ENCODE measurements around the gene ARVCF.

Gene ARVCF

DNA sequence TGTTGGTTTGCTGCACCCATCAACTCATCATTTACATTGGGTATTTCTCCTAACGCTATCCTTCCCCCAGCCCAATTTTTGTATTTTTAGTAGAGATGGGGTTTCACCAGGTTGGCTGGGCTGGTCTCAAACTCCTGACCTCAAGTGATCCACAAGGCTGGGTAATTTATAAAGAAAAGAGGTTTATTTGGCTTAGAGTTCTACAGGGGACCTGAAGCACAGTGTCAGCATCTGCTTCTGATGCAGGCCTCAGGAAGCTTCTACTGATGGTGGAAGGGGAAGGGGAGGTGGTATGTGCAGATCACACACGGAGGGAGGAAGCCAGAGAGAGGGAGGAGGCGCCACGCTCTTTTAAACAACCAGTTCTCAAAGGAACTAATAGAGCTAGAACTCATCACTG is 30.1 kb upstream of the ARVCF start:
- Histone ChIP-seq H3K36me3 (ENCODE audit: control insufficient read depth, low read depth, low read length) (no peaks in the 10 kb centered on the region), H3K4me1 (ENCODE audit: control insufficient read depth, low read depth, low read length) (no peaks in the 10 kb centered on the region)

DNA sequence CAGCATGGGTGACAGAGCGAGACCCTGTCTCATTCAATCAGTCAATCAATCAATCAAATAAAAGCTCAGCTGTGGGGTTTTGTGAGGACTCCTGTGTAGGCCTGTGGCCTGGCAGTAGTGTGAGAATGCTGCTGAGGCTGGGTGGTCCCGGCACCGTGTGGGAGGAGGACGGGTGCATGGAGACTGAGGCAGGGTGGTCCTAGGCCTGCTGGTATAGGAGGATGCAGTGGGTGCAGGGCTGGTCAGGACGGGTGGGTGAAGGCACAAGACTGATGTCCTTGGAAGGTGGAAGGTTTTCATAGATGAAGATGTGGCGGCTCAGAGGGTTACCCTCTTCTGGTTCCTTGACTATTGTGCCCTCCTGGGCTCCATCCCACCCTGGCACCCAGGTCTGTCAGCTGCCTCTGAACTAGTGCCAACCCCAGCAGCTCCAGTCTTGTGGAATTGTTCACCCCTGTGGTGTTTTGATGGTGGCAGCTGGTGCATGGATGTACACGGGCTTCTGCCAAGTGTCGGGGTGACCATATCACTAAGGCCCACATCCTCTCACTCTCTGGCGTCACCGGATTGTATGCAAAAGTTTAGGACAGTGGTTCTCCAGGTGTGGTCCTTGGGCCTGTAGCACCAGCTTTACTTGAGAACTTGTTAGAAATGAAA is 28.0 kb upstream of the ARVCF start:
- H3K4me3 ChIP-seq (ENCODE audit: low read length): no peak overlapping the region
- no peaks in the 10 kb centered on the region for H3K27me3 ChIP-seq (ENCODE audit: control insufficient read depth, insufficient read depth, low read length)
- H3K4me1 ChIP-seq (ENCODE audit: control insufficient read depth, low read depth, low read length): no peaks in the 10 kb centered on the region
- no peak overlapping the region for H3K27ac ChIP-seq (ENCODE audit: low read length)
- no peak overlapping the region for H3K9ac ChIP-seq (ENCODE audit: low read length)
- no peaks in the 10 kb centered on the region for H3K36me3 ChIP-seq (ENCODE audit: control insufficient read depth, low read depth, low read length)
- no peaks in the 10 kb centered on the region for H3K9me3 ChIP-seq (ENCODE audit: control insufficient read depth, low read depth, low read length)

More for the DNA sequence above, 30.1 kb upstream of the ARVCF start:
- Histone ChIP-seq H3K4me3 (ENCODE audit: low read length) (no peak overlapping the region), H3K9ac (ENCODE audit: low read length) (no peak overlapping the region), H3K9me3 (ENCODE audit: control insufficient read depth, low read depth, low read length) (no peaks in the 10 kb centered on the region), H3K27me3 (ENCODE audit: control insufficient read depth, insufficient read depth, low read length) (no peaks in the 10 kb centered on the region), H3K27ac (ENCODE audit: low read length) (no peak overlapping the region)

DNA sequence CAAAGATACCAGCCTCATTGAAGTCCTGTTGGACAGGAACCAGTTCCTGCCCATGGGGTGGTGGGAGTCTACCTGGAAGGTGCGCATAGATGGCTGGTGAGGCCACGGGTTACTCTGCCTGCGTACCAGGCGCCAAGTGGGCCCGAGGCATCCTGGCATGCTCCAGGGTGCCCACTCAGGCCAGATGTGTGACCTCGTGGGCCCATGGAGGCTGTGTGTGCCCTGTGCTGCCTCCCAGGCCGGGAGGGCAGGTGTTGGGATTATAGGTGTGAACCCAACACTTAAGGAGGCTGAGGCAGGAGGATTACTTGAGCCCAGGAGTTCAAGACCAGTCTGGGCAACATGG is 27.3 kb upstream of the ARVCF start:
- Histone ChIP-seq H3K27me3 (ENCODE audit: control insufficient read depth, insufficient read depth, low read length) (no peaks in the 10 kb centered on the region), H3K4me1 (ENCODE audit: control insufficient read depth, low read depth, low read length) (no peaks in the 10 kb centered on the region), H3K27ac (ENCODE audit: low read length) (no peak overlapping the region), H3K9me3 (ENCODE audit: control insufficient read depth, low read depth, low read length) (no peaks in the 10 kb centered on the region), H3K36me3 (ENCODE audit: control insufficient read depth, low read depth, low read length) (no peaks in the 10 kb centered on the region), H3K4me3 (ENCODE audit: low read length) (no peak overlapping the region), H3K9ac (ENCODE audit: low read length) (no peak overlapping the region)

GRCh38 chr22:20043057-20043996 is 26.7 kb upstream of the ARVCF start:
- H3K4me1 ChIP-seq (ENCODE audit: control insufficient read depth, low read depth, low read length): no peaks in the 10 kb centered on the region
- no peak overlapping the region for H3K9ac ChIP-seq (ENCODE audit: low read length)
- H3K27ac ChIP-seq (ENCODE audit: low read length): no peak overlapping the region
- no peaks in the 10 kb centered on the region for H3K36me3 ChIP-seq (ENCODE audit: control insufficient read depth, low read depth, low read length)
- H3K4me3 ChIP-seq (ENCODE audit: low read length): no peak overlapping the region
- no peaks in the 10 kb centered on the region for H3K27me3 ChIP-seq (ENCODE audit: control insufficient read depth, insufficient read depth, low read length)
- no peaks in the 10 kb centered on the region for H3K9me3 ChIP-seq (ENCODE audit: control insufficient read depth, low read depth, low read length)

- Histone ChIP-seq H3K4me3 (ENCODE audit: low read length) (no peak overlapping the region), H3K27me3 (ENCODE audit: control insufficient read depth, insufficient read depth, low read length) (no peaks in the 10 kb centered on the region), H3K36me3 (ENCODE audit: control insufficient read depth, low read depth, low read length) (no peaks in the 10 kb centered on the region), H3K9me3 (ENCODE audit: control insufficient read depth, low read depth, low read length) (no peaks in the 10 kb centered on the region), H3K4me1 (ENCODE audit: control insufficient read depth, low read depth, low read length) (no peaks in the 10 kb centered on the region), H3K27ac (ENCODE audit: low read length) (no peak overlapping the region), H3K9ac (ENCODE audit: low read length) (no peak overlapping the region)
Observed at GRCh38 chr22:20040327-20041200, 23.9 kb upstream of the ARVCF start.

DNA sequence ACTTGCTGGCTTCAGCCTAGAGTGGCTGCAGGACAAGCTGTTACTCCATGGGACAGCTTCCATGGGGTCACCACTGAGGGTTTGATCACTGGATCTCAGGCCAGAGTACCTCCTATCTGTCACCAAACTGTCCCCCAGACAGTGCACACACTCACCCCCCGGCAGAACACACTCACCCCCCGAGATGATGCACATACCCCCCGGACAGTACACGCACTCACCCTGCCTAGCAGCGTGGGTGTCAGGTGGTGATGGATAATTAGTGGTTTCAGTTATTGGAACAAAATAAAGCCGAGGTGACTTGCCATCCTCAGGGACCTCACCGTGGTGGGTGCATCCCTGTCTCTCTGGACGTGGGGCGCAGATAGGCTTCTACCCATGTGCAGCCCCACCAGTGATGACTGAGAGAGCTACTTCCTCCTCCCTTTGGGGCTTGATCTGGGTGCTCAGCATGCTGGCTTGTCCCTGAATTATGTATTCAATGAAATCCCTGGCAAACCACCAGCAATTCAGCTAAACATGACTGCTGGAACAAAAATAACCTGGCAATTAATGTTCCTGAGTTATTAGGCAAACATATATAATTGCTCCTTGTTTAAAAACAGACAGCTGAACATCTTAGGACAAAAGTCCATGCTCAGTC is 23.2 kb upstream of the ARVCF start:
- Histone ChIP-seq H3K27ac (ENCODE audit: low read length) (no peak overlapping the region), H3K27me3 (ENCODE audit: control insufficient read depth, insufficient read depth, low read length) (no peaks in the 10 kb centered on the region), H3K36me3 (ENCODE audit: control insufficient read depth, low read depth, low read length) (no peaks in the 10 kb centered on the region), H3K9me3 (ENCODE audit: control insufficient read depth, low read depth, low read length) (no peaks in the 10 kb centered on the region), H3K4me1 (ENCODE audit: control insufficient read depth, low read depth, low read length) (no peaks in the 10 kb centered on the region), H3K9ac (ENCODE audit: low read length) (no peak overlapping the region), H3K4me3 (ENCODE audit: low read length) (no peak overlapping the region)

DNA sequence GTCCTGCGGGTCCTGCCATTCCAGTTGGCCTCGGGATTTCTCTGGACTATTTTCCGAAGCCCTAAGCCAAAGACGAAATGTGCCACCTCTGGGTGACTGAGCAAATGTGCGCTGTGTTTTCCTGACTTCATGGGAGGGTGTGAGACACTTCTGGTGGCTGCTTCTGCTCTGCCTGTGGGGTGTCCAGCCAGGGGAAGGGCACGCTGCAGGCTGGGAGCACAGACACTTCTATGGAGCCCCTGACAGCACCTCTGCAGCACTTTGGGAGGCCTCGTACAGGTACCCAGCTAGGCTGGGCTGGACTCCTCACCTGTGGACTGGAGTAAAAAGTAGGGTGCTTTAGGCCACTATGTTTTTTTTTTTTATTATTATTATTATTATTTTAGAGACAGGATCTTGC is 22.0 kb upstream of the ARVCF start:
- Histone ChIP-seq H3K4me1 (ENCODE audit: control insufficient read depth, low read depth, low read length) (no peaks in the 10 kb centered on the region), H3K9ac (ENCODE audit: low read length) (no peak overlapping the region), H3K27ac (ENCODE audit: low read length) (no peak overlapping the region), H3K36me3 (ENCODE audit: control insufficient read depth, low read depth, low read length) (no peaks in the 10 kb centered on the region), H3K4me3 (ENCODE audit: low read length) (no peak overlapping the region), H3K9me3 (ENCODE audit: control insufficient read depth, low read depth, low read length) (no peaks in the 10 kb centered on the region), H3K27me3 (ENCODE audit: control insufficient read depth, insufficient read depth, low read length) (no peaks in the 10 kb centered on the region)

DNA sequence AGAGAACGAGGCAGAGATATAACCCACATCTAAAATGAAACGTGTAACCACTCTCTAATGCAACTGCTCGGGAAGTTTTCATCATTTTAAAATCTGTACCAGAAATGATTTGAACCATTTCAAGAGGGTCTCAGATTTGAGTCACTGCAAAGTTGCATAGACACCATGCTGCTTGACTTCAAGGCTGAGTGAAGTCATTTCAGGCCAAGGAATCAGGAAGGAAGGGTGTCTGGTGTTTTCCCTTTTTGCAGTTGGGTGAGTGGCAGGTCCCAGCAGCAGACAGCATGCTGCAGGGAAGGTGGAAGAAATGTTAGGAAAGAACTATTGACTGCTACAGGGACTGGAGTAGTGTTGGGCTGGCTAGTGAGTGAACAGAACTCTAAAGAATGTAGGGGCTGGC is 20.8 kb upstream of the ARVCF start:
- H3K4me1 ChIP-seq (ENCODE audit: control insufficient read depth, low read depth, low read length): no peaks in the 10 kb centered on the region
- H3K27me3 ChIP-seq (ENCODE audit: control insufficient read depth, insufficient read depth, low read length): no peaks in the 10 kb centered on the region
- H3K36me3 ChIP-seq (ENCODE audit: control insufficient read depth, low read depth, low read length): no peaks in the 10 kb centered on the region
- H3K9ac ChIP-seq (ENCODE audit: low read length): no peak overlapping the region
- H3K4me3 ChIP-seq (ENCODE audit: low read length): no peak overlapping the region
- H3K9me3 ChIP-seq (ENCODE audit: control insufficient read depth, low read depth, low read length): no peaks in the 10 kb centered on the region
- H3K27ac ChIP-seq (ENCODE audit: low read length): no peak overlapping the region

DNA sequence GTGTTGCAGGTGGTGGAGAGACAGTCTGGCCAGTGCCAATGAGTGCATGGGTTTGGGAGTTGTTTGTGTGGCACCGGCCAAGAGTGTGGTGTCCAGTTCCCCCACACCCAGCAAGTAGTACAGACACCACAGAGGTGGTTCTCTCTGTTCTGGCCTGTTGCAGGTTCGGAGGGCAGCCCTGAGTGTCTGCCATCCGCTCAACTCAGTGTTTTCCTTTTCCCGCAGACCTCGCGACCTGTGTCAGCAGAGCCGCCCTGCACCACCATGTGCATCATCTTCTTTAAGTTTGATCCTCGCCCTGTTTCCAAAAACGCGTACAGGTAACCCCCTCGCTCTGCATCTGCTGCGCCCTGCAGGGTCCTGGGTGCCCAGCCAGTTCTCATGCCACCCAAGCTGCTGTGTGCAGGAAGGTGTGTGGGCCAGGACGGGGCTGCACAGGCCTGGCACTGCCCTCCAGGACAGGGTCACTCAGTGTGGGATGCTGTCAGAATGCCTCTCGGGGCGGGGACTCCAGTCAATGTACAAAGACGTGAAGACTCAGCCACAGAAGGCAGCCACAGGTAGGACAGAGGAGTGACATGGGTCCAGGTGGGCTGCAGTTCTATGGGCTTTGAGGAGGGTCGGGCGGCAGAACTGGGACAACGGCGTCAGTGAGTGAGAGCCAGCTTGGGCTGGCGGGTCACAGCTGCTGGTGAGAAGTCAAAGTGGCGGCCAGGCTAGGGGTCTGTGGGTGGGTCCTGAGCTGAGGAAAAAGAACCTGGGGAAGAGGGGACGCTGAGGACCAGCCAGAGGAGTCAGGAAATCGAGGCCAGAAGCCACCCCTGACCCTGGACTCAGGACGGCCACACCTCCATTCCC is 20.1 kb upstream of the ARVCF start:
- no peaks in the 10 kb centered on the region for H3K36me3 ChIP-seq (ENCODE audit: control insufficient read depth, low read depth, low read length)
- no peaks in the 10 kb centered on the region for H3K27me3 ChIP-seq (ENCODE audit: control insufficient read depth, insufficient read depth, low read length)
- H3K27ac ChIP-seq (ENCODE audit: low read length): no peak overlapping the region
- H3K9me3 ChIP-seq (ENCODE audit: control insufficient read depth, low read depth, low read length): no peaks in the 10 kb centered on the region
- H3K9ac ChIP-seq (ENCODE audit: low read length): no peak overlapping the region
- H3K4me3 ChIP-seq (ENCODE audit: low read length): no peak overlapping the region
- no peaks in the 10 kb centered on the region for H3K4me1 ChIP-seq (ENCODE audit: control insufficient read depth, low read depth, low read length)

- no peaks in the 10 kb centered on the region for H3K9me3 ChIP-seq (ENCODE audit: control insufficient read depth, low read depth, low read length)
- H3K4me3 ChIP-seq (ENCODE audit: low read length): no peak overlapping the region
- no peak overlapping the region for H3K9ac ChIP-seq (ENCODE audit: low read length)
- H3K4me1 ChIP-seq (ENCODE audit: control insufficient read depth, low read depth, low read length): no peaks in the 10 kb centered on the region
- H3K36me3 ChIP-seq (ENCODE audit: control insufficient read depth, low read depth, low read length): no peaks in the 10 kb centered on the region
- H3K27ac ChIP-seq (ENCODE audit: low read length): no peak overlapping the region
- H3K27me3 ChIP-seq (ENCODE audit: control insufficient read depth, insufficient read depth, low read length): no peaks in the 10 kb centered on the region
Observed at GRCh38 chr22:20036084-20036482, 19.5 kb upstream of the ARVCF start.

All from iPS-18a (cell line).